ENCODE results near the gene NCKAP5L.
"Not testable (repeated sequence)": the region's sequence is repeated elsewhere in the genome, so short reads cannot be mapped to it uniquely, and the experiment has no call there.

Gene NCKAP5L

GRCh38 chr12:49777341-49777740 is 50.9 kb downstream of the NCKAP5L start:
- DNase-seq, result no peak

DNA sequence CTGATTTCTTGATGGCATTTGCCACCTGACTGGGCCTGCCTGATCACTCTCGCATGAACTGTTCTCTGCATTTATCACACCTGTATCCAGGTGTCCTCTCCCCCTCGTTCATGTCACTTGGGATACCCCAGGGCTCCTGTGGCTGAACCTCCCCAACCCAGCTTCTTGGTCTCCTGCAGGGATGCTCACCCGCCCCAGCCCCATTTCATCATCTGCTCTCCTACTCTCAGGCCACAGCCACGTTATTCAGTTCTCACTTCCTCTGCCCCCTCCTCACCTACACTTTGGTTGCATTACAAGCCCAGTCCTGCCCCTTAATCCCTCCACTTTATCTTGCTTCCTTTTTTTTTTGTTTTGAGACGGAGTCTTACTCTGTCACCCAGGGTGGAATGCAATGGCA is 51.4 kb downstream of the NCKAP5L start:
- DNase-seq, result peak; percentile 58

DNA sequence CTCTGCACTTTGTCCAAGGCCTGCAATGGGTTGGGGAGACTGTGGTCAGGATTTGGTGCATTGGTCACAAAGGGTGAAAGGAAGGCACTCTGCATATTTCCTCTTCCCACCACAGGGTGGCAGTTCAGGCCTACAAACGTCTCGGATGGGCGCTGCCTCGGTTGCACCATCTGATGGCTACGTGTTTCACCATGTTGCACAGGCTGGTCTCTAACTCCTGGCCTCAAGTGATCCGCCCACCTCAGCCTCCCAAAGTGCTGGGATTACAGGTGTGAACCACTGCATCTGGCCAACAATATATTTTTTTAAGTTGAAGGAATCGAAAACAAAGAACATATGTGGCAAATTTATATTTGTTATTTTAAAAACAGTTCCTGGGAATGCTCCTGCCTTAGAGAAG is 51.8 kb downstream of the NCKAP5L start:
- peak; percentile 90 for DNase-seq

GRCh38 chr12:49773102-49773501 is 55.1 kb downstream of the NCKAP5L start:
- not testable (repeated sequence) for DNase-seq

GRCh38 chr12:49767333-49767732 is 60.9 kb downstream of the NCKAP5L start:
- no peak for DNase-seq

GRCh38 chr12:49766115-49766455 is 62.1 kb downstream of the NCKAP5L start:
- no peak for DNase-seq

DNA sequence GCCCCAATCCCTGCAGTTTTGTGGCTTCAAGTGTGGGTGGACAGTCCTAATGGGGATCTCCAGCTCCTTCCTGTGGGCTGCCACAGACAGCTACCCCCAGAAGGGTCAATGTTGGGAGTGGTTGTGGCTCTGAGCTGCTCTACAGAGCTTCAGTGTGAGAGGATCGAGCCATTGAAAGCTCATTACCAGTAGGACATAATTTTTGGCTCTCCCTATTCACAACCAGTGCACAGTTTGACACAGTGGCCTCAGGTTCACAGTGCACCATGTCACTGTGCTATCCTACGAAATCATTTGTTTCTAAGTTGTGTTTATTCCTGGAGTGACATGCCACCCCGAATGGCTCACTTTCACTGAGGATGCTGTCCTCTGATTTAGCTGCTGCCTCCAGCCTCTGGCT is 64.1 kb downstream of the NCKAP5L start:
- DNase-seq, result no peak

- DNase-seq, result peak; percentile 65
Observed at GRCh38 chr12:49763006-49763591, 65.1 kb downstream of the NCKAP5L start.

DNA sequence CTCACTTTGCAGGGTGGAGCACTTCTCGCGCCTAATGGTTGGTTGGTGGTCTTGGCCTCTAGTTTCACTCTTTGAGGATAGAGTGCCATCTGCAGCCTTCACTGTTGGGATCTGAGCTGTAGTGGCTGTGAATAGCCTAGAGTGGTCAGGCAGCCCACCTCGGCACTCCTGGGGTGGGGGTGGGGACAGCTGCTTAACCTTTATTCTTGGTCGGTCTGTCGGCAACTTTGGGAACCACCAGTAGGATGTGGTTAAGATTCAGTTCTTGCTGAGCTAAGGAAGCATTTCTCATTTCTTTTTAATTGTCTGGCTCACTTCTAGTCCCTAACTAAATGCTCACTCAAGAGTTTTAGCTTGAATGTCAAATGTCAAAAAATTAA is 65.8 kb downstream of the NCKAP5L start:
- DNase-seq, result no peak

DNA sequence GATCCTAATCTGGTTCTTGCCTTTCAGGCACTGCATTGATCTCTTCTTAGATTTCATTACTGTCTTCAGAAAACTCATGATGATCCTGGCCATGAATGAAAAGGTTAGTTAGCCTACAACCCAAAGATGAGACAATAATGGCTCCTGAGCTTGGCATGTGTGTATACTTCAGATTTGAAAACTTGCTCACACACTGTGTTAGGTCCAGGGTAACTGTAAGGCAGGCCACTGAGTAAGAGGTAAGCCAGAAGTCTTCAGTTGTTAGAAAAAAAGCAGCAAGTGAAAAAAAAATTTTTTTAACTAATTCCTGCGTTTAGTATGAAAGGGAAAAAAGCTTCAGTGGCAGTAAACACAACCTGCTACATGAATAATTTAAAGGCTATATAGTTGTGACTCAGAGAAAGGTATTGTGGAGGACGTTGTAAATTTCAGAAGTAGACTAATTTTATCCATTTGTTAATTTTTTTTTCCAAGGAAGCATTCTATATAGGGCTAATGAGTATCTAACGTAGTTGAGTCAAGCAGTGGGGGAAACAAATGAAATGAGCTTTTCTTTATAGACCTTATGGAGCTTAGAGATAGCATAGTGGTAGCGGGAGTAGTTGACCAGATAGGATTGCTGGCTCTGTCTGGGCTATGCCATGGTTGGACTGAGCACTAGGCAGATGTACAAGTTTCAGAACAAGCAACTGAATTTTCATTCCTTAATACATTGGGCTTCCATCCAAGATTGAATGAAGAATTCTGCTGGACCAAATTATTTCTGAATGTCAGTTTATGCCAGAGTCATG is 66.3 kb downstream of the NCKAP5L start:
- DNase-seq, result no peak

DNA sequence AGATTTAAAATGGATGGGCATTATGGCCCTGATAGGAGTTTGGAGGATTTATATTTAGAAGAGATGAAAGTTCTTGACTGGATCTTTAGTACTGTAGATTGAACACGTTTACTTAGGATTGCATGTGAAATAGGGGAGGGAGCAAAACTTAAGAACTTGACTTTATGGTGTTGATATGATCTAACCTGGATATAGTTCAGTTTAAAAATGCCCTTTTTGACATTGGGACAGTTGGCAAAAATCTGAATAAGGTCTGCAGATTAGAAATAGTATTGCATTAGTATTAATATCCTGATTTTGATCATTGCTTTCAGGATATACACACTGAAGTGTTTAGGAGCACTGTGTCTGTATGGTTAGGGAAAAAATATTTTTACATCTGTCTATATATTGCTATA is 77.2 kb downstream of the NCKAP5L start:
- no peak for DNase-seq

GRCh38 chr12:49750027-49750995 is 77.9 kb downstream of the NCKAP5L start:
- peak; percentile 91 for DNase-seq

DNA sequence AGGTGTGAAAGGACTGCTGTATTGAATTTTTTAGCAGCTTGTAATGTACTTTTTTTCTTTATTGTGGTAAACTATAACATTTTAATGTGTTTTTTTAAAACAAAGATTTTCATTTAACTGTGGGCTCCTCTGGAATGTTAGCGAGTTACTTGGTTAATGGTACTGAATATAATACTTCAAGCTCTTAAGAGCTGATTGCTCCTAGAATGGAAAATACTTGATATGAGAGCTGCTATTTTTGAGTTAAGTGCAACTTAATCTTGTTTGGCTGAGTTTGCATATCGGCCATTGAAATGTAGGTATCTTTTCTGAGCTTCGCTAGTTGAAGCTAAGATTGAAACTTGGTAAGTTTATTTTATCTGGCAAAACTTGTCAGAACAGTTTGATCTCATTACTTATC is 79.4 kb downstream of the NCKAP5L start:
- DNase-seq, result no peak

GRCh38 chr12:49748306-49748705 is 79.9 kb downstream of the NCKAP5L start:
- DNase-seq, result peak; percentile 52

DNA sequence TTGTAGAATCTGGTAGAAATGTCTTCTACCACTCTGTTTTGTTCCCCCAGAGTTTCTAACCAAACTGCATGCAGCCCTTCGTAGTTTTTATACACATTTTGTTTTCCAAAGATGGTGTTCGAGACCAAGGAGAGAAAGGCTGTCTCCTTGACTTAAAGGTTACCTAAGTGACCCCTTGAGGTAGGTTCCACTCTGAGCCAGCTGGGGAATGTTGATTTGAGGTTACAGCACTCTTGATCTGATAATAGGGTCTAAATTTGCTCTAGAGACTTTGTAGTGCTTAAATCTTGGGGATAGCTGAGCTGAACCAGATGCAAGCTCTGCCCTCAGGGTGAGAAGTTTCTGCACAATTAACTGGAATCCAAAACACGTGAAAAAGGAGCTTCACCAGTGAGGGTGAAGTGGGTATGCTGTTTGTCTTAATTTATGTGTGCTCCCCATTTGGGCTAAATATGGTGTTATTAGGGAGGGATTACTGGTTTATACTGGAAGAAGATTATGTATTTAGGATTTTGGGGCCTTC is 83.8 kb downstream of the NCKAP5L start:
- DNase-seq, result no peak

GRCh38 chr12:49741882-49742620 is 86.2 kb downstream of the NCKAP5L start:
- DNase-seq, result peak; percentile 91

Measured in OCI-M1 (cell line).